Large intestine (tissue), 3 donors: Measurements from ENCODE around the gene JDP2. TPM values are rescaled to one million over a fixed set of nuclear protein-coding genes. Genes with fewer than 3 reads are reported as not detected.
A peak's percentile ranks its signal among the peaks of the same experiment; 100 is the strongest.

Source experiments
- DNase-seq, 2 donors: peaks; one replicate each; pipeline versions ENCODE4 v3.0.0 to v3.0.0-alpha.2; 2013
- H3K27ac ChIP-seq: one replicate; pipeline ENCODE4 v1.5.1; 2013; ENCODE audit warnings: low read length
- H3K27me3 ChIP-seq: 2 replicates; pipeline ENCODE4 v1.6.1; 2013; ENCODE audit warnings: low read length; ENCODE audit not compliant: control insufficient read depth, insufficient read depth
- H3K36me3 ChIP-seq: 2 replicates; pipeline ENCODE4 v1.6.1; 2013; ENCODE audit warnings: low read length; ENCODE audit not compliant: control insufficient read depth, insufficient read depth
- H3K4me1 ChIP-seq: one replicate; pipeline ENCODE4 v1.6.1; 2013; ENCODE audit warnings: low read length; ENCODE audit not compliant: control insufficient read depth, insufficient read depth
- H3K4me3 ChIP-seq: one replicate; pipeline ENCODE4 v1.5.1; 2013; ENCODE audit warnings: low read length
- H3K9me3 ChIP-seq: one replicate; pipeline ENCODE4 v1.6.1; 2013; ENCODE audit warnings: mild to moderate bottlenecking, low read depth, low read length, moderate library complexity; ENCODE audit not compliant: control insufficient read depth
- WGBS: methylation state at CpG from one replicate; pipeline ENCODE4 v1.1.5; 2013; ENCODE audit warnings: low lambda C conversion rate; ENCODE audit not compliant: insufficient coverage; 5-methylcytosine and 5-hydroxymethylcytosine counted together
- polyA plus RNA-seq: library from polyadenylated mRNA; unstranded; fragments of 120-200 nt; gene quantifications from one replicate; pipeline ENCODE4 v1.2.1, GENCODE V29; 2013

The JDP2 gene
- polyA plus RNA-seq, 1 donor = 30.0 TPM

GRCh38 chr14:75454963-75455546 is 27.2 kb downstream of the JDP2 start:
- no peak overlapping the region for H3K4me3 ChIP-seq
- peaks cover 53% of the 10 kb centered on the region for H3K4me1 ChIP-seq
- peak overlapping the region; percentile 32 for H3K27ac ChIP-seq
- peak; percentile 81 to 85 for DNase-seq
- H3K36me3 ChIP-seq = peaks cover 8% of the 10 kb centered on the region
- H3K27me3 ChIP-seq = no peaks in the 10 kb centered on the region
- WGBS = no CpG with 5 or more reads among the region's 12 CpGs
- H3K9me3 ChIP-seq = no peaks in the 10 kb centered on the region

- 100% methylated on average over 1 of the region's 16 CpGs for WGBS
- peaks cover 18% of the 10 kb centered on the region for H3K36me3 ChIP-seq
- no peak overlapping the region for H3K4me3 ChIP-seq
- peaks cover 42% of the 10 kb centered on the region for H3K4me1 ChIP-seq
- no peaks in the 10 kb centered on the region for H3K27me3 ChIP-seq
- DNase-seq = no peak
- H3K9me3 ChIP-seq = no peaks in the 10 kb centered on the region
- H3K27ac ChIP-seq = no peak overlapping the region
Measured at GRCh38 chr14:75456069-75456996, 28.5 kb downstream of the JDP2 start.

GRCh38 chr14:75456997-75457335 is 29.1 kb downstream of the JDP2 start:
- no peak overlapping the region for H3K27ac ChIP-seq

GRCh38 chr14:75457648-75458165 is 29.9 kb downstream of the JDP2 start:
- H3K36me3 ChIP-seq = peaks cover 32% of the 10 kb centered on the region
- WGBS = 100% methylated on average over 3 of the region's 10 CpGs
- DNase-seq = no peak
- peaks cover 31% of the 10 kb centered on the region for H3K4me1 ChIP-seq
- H3K27ac ChIP-seq = no peak overlapping the region
- H3K4me3 ChIP-seq = no peak overlapping the region
- H3K9me3 ChIP-seq = no peaks in the 10 kb centered on the region
- no peaks in the 10 kb centered on the region for H3K27me3 ChIP-seq

More at GRCh38 chr14:75456997-75457335, 29.1 kb downstream of the JDP2 start:
- WGBS = no CpG with 5 or more reads among the region's 5 CpGs
- DNase-seq = no peak
- Histone ChIP-seq H3K36me3 (peaks cover 24% of the 10 kb centered on the region), H3K9me3 (no peaks in the 10 kb centered on the region), H3K27me3 (no peaks in the 10 kb centered on the region), H3K4me1 (peaks cover 39% of the 10 kb centered on the region), H3K4me3 (no peak overlapping the region)

GRCh38 chr14:75458305-75458704 is 30.5 kb downstream of the JDP2 start:
- Histone ChIP-seq H3K27ac (no peak overlapping the region), H3K4me3 (no peak overlapping the region), H3K9me3 (no peaks in the 10 kb centered on the region), H3K36me3 (peaks cover 38% of the 10 kb centered on the region), H3K27me3 (no peaks in the 10 kb centered on the region), H3K4me1 (peaks cover 26% of the 10 kb centered on the region)
- no CpG with 5 or more reads among the region's 3 CpGs for WGBS
- no peak for DNase-seq

GRCh38 chr14:75459099-75459741 is 31.4 kb downstream of the JDP2 start:
- Histone ChIP-seq H3K4me3 (no peak overlapping the region), H3K4me1 (peaks cover 16% of the 10 kb centered on the region), H3K27me3 (no peaks in the 10 kb centered on the region), H3K36me3 (peaks cover 43% of the 10 kb centered on the region), H3K27ac (no peak overlapping the region), H3K9me3 (no peaks in the 10 kb centered on the region)
- WGBS = no CpG with 5 or more reads among the region's 12 CpGs
- DNase-seq = peak in 1 of 2 donors; percentile 27

- no peaks in the 10 kb centered on the region for H3K9me3 ChIP-seq
- H3K4me3 ChIP-seq = no peak overlapping the region
- H3K4me1 ChIP-seq = peaks cover 13% of the 10 kb centered on the region
- no peak for DNase-seq
- peaks cover 46% of the 10 kb centered on the region for H3K36me3 ChIP-seq
- no CpG with 5 or more reads among the region's 1 CpG for WGBS
- H3K27ac ChIP-seq = no peak overlapping the region
- no peaks in the 10 kb centered on the region for H3K27me3 ChIP-seq
Measured at GRCh38 chr14:75459791-75460190, 32.0 kb downstream of the JDP2 start.

GRCh38 chr14:75460394-75460793 is 32.6 kb downstream of the JDP2 start:
- H3K27ac ChIP-seq = no peak overlapping the region
- H3K27me3 ChIP-seq = no peaks in the 10 kb centered on the region
- peaks cover 9% of the 10 kb centered on the region for H3K4me1 ChIP-seq
- peaks cover 50% of the 10 kb centered on the region for H3K36me3 ChIP-seq
- no peaks in the 10 kb centered on the region for H3K9me3 ChIP-seq
- DNase-seq = no peak
- H3K4me3 ChIP-seq = no peak overlapping the region
- WGBS = 83% methylated on average over 1 of the region's 6 CpGs

GRCh38 chr14:75461303-75461702 is 33.5 kb downstream of the JDP2 start:
- Histone ChIP-seq H3K27me3 (no peaks in the 10 kb centered on the region), H3K9me3 (no peaks in the 10 kb centered on the region), H3K27ac (no peak overlapping the region), H3K4me1 (peaks cover 7% of the 10 kb centered on the region), H3K36me3 (peaks cover 47% of the 10 kb centered on the region), H3K4me3 (no peak overlapping the region)
- WGBS = no CpG with 5 or more reads among the region's 12 CpGs
- no peak for DNase-seq

GRCh38 chr14:75461755-75462349 is 34.0 kb downstream of the JDP2 start:
- Histone ChIP-seq H3K27me3 (no peaks in the 10 kb centered on the region), H3K4me3 (no peak overlapping the region), H3K27ac (no peak overlapping the region), H3K9me3 (no peaks in the 10 kb centered on the region), H3K36me3 (peaks cover 49% of the 10 kb centered on the region), H3K4me1 (peaks cover 7% of the 10 kb centered on the region)
- DNase-seq = no peak
- whole genome bisulfite sequencing = no CpG with 5 or more reads among the region's 2 CpGs
